Inflammatory macrophage treated with lipopolysaccharide for 4 hours (primary cell): ENCODE results near the gene TPK1.
"Not testable (repeated sequence)": the region's sequence is repeated elsewhere in the genome, so short reads cannot be mapped to it uniquely, and the experiment has no call there.

ENCODE experiments used
- DNase-seq: peaks from one replicate; pipeline ENCODE4 v3.0.0-alpha.2; 2020

TPK1 gene

DNA sequence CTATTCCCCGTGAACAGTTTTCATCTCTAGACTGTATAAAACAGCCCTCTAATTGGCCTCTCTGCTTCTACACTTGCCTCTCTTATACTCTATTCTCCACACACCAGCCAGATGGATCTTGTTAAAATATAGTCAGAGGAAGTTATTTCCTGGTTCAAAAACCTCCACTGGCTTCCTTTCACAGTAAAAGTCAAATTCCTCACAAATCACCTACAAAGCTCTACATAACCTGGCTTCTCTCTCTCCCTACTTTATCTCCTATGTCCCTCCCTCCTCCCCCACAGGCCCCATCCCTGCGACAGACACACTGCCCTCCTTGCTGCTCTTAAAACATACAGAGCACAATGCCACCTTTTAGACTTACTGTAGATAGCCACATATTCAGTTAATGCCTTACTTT is 60.1 kb downstream of the TPK1 start:
- DNase-seq: no peak

DNA sequence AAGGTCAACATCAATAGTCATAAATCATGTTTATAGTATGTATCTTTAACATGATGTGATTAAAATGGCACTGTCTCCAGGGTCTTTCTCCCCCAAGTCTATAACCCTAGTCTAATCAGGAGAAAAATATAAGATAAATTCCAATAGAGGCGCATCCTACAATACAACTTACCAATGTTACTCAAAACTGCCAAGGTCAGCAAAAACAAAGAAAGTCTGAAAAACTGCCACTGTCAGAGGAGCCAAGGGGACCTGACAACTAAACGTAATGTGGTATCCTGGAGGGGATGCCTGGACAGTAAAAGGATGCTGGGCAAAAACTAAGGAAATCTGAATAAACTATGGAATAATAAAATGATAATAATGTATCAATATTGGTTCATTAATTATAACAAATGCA is 63.9 kb downstream of the TPK1 start:
- DNase-seq: no peak

DNA sequence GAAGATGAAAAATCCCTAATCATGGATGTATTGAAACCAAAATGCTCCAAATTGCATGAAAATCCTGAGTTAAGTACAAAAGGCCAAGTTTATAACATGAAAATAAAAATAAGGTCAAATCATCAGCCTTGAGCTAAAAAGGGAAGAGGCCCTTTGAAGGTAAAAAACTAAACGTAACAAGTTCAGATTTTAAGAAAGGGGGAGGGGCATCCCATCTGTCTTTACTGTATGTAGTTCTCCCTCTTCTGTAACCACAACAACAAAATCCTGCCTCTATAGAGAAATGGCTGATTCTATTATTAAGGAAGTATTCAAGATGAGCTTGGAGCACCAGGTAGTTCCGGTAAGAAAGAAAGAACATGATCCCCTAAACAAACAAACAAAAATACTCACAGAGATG is 64.7 kb downstream of the TPK1 start:
- no peak for DNase-seq

- no peak for DNase-seq
Measured at GRCh38 chr7:144769352-144769751, 66.5 kb downstream of the TPK1 start.

DNA sequence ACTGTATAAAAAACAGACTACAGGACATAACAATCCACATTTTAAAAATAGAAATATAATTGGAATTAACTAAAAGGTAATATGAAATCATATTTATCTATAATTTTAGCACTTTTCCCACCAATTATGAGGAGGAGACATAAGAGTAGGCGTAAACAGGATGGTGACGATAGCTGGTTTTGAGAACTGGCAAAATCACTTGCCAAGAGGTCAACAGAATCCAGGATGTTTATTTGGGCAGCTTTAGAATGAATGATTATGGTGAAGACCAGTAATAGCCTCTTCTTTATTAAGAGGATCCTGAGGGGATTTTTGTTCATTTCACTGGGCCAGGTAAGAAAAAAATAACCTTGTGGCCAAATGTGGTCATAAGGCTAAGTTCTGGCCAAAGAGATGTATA is 67.2 kb downstream of the TPK1 start:
- DNase-seq: no peak

- no peak for DNase-seq
Measured at GRCh38 chr7:144763291-144763690, 72.6 kb downstream of the TPK1 start.

GRCh38 chr7:144762853-144763252 is 73.0 kb downstream of the TPK1 start:
- DNase-seq: no peak

DNA sequence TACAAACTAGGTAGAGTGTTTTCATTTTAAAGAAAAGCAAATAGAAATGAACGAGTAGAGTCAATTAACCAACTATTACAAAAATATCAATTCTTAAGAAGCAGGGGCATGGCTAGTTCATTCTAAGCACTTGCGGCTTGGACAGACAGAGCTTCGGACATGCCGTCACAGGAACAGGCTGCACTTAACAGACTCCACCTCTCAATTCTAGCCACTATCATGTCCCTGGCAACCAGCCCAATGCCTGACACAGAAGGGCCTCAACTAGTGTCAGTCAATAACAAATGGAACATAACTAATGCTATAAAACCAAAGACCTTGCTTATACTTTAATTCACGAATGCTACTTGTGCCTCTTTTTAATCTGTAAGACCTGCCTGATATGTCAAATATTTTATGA is 74.4 kb downstream of the TPK1 start:
- no peak for DNase-seq

DNA sequence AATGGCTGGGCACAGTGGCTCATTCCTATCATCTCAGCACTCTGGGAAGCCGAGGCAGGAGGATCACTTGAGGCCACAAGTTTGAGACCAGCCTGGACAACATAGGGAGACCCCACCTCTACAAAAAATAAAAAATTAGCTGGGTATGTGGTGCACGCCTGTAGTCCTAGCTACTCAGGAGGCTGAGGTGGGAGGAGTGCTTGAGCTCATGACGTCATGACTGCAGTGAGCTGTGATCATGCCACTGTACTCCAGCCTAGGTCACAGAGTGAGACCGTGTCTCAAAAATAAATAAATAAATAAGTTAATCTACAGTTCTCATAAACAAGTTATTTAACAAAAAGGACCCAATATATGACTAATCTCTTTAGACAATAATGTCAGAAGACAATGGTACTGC is 76.2 kb downstream of the TPK1 start:
- no peak for DNase-seq

DNA sequence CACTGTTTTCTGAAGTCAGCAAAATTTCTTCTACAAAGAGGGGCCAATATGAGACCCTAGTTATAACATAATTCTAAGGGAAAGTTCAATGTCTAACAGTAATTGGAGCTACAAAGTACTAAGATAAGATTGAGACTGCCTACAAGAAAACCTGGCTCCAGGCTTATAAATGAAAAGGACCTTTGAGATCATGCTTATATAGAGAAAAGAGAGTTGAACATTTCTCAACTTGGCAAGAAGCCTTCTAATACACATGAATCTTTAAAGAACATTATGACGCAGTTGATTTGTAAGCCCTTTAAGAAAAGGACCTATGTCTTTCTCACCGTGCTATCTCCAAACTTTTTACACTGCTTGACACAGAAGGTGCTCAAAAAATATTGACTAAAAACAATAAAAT is 87.9 kb downstream of the TPK1 start:
- no peak for DNase-seq

- DNase-seq: peak; percentile 34
Measured at GRCh38 chr7:144738708-144739314, 97.0 kb downstream of the TPK1 start.

DNA sequence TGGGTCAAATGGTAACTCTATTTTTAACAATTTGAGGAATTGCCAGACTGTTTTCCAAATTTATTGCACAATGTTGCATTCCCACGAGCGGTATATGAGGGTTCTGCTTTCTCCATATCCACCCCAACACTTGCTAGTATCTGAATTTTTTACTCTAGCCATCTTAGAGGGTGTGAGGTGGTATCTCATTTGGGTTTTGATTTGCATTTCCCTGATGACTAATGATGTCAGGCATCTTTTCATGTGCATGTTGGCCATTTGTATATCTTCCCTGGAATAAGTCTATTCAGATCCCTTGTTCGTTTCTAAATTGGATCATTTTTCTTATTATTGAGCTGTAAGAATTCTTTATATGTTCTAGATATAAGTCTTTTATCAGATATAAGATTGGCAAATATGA is 97.7 kb downstream of the TPK1 start:
- DNase-seq: no peak

DNA sequence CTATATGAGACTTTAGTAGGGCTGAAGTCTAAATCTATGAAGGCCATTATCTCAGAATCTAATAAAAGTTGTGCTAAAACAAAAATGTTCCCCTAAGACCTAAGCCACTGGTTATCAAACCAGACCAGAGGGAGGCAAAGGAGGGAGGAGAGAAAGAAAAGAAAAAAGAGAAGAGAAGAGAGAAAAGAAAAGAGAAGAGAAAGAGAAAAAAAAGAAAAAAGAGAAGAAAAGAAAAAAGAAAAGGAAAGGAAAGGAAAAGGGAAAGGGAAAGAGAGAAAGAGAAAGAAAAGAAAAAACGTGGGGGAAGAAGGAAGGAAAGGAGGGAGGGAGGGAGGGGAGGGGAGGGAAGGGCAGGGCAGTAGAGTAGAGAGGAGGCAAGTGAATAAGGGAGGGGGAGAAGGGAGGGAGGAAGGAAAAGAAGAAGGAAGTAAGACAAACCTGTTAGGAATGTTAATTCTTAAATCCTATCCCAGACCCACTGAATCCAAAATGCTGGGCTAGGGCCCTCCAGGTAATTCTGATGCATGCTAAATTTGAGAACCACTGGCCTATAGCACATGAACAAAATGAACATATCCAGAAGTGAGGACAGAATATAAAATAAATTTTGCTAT is 98.9 kb downstream of the TPK1 start:
- no peak for DNase-seq

DNA sequence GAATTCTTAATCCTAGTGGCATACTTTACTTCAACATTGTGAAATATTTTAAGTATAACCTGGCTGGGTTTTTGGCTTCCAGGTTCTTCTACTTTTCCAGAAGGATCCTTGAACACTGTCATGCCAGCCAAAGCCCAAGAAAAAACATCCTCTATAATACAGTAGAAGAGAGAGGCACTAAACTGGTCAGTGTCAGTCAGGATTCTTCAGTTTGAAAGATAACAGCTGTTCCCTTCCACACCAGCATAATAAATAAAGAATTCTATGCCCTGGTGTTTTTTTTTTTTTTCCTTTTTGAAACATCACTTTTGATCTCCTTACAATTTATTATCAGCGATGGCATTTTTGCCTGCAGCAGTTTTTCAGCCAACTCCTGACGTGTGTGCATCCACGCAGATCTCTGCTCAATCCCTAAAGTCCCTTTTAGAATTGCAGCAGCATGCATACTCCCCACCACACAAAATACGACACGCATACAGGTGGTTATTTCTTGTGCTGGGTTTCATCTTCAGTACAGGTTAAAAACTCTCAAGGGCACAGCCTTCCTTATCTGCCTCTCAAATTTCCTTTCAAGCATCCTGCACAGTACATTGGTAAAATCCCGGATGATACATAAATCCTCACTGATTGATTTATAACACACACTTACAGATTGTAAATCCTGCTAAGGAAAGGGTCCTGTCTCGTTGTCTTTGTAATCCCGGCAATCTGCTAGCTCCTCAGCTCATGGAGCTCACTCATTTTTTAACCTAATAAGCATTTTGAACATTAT is 100.2 kb downstream of the TPK1 start:
- DNase-seq: no peak

DNA sequence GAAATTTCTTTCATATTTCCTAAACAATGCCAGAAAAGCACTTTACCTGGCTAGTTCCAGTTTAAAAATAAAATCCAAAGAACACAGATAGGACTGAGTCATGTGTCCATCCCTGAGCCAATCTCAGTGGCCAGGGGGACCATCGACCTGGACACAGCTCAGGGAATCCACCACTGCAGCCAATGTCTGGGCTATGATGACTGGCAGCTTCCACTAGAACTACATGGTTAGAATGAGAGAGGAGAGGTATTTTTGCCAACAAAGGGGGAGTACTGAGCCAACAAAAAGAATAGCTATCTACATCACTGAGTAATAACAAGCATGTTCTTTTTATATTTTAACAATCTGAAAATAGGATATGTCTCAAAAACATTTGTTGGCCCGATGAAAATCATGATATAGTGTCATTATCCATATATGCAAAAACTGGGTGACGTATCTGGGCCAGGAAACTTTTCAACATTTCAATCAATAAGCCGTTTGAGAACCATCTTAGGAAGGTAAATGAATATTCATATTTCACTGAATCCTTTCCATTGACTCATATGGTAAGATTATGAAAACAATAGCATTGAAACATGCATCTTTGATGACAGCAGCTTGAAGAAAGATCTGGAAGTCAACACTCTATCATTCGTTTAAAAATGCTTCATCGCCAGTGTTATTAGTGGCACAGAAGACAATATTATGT is 104.0 kb downstream of the TPK1 start:
- DNase-seq: no peak

GRCh38 chr7:144730224-144730623 is 105.6 kb downstream of the TPK1 start:
- no peak for DNase-seq

DNA sequence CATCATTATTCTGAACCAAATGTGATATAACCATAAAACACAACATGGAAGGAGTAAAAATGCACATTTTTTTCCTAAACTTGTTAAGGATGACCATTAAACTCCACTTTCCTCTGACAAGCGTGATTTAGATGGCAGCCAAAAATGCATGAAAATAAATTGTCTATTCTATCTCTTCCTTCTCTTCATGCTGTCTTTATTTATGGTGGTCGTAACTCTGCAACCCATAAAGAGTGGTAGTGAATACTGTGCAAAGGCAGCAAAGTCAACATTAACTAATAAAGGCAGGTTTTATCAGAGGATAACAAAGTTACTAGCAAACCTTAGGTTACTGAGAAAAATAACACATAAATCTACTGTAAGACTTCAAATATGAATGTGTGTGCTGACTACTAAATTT is 106.6 kb downstream of the TPK1 start:
- no peak for DNase-seq

DNA sequence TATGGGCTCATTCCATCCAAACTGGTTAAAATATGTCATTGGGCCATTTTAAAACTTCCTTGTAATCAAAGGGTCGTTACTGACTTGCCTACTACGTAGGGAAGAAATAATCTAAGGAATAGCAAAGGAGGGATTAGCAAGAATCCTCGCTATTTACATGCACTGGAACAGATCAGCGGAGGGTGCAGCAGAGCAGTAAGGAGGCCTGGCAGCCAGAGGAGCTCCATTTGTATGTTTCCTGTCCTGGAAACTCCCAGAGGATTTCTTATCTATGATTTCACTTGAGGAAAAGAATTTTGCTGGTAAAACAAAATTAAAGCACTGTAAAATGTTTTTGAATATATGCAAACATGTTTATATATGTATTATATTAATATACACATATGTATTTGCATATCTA is 107.3 kb downstream of the TPK1 start:
- no peak for DNase-seq

DNA sequence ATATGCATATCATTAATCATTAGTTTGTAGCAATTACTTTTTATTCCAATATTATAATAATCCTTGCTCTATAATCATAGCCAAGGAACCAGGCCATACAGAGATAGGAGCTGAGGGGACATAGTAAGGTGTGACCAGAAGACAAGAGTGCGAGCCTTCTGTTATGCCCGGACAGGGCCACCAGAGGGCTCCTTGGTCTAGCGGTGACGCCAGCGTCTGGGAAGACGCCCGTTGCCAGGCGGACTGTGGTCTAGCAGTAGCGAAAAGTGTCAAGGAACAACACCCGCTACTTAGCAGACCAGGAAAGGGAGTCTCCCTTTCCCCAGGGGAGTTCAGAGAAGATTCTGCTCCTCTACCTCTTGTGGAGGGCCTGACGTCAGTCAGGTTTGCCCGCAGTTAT is 109.0 kb downstream of the TPK1 start:
- DNase-seq: not testable (repeated sequence)

DNA sequence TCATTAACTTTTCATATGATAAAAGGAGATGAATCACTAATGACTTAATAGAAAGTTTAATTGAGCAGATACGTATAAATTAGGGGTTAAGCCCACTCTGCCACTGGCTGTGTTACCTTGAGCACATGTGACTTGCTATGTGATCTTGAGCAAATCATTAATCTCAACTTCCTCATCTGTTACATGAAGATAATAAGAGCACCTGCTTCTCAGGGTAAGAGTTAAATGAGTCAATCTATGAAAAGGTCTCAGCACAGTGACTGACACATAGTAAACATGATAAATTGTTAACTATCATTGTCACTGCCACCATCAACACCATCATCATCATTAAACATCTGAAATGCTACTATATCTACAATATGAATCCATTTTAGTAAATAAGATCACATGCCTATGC is 110.8 kb downstream of the TPK1 start:
- DNase-seq: no peak

DNA sequence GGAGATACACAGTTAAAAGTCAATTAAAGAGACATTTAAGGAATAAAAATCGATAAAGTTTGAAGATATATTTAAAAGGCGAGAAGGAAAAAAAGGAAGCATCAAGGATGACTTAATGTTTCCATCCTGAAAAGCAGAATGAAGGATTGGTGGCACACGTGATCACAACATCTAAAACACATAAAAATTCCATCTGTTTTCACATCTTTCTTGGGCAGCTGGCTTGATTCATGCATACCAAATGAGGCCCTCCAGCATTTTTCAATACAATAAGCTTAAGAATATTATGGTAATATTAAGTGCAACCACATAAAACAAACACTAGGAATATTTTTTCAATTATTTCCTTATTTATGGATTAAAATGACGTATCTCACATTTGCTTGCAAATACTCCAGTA is 112.6 kb downstream of the TPK1 start:
- no peak for DNase-seq

DNA sequence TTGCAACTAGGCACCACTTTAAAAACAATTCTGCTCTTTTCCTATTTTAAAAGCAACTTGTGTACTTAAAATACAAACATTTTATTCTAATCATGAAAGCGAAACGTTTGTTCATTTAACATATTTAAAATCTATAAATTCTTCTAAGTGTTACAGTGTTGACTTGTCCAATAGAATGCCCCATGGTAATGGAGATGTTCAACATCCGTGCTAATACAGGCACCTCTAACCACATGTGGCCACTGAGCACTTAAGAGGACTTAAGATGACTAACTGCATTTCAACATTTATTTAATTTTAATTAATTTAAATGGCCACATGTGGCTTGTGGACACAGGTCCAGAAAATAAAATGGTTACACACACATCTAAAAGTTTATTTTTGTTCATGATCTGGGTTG is 115.1 kb downstream of the TPK1 start:
- DNase-seq: no peak

DNA sequence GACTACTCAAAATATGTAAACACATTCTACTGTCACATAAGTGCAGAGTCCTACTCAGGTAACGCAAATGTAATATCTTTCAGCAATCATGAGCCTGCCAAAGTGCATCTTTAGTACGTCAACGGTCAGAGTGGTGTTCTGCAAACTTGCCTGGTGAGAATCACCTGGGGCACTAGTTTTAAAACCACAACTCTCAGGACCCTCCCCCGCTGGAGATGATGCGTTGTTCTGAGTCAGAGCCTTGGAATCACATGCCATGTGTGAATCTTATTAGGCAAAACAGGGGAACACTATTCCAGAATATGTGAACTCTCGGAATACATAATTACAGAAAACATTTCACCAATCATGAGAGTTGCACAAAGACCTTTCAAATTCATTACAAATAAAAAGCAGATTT is 115.7 kb downstream of the TPK1 start:
- no peak for DNase-seq

DNA sequence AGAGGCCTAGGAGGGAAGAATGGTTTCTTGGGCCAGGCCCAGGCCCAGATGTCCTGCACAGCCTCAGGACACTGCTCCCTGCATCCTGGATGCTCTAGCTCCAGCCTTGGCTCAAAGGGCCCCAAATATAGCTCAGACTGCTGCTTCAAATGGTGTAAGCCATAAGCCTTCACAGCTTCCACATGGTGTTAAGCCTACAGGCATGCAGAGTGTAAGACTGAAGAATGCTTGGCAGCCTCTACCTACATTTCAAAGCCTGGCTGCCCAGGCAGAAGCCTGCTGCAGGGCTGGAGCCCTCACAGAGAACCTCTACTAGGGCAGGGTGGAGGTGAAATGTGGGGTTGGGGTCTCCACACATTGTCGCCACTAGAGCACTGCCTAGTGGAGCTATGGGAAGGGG is 118.1 kb downstream of the TPK1 start:
- no peak for DNase-seq
